PFSK-1 (cell line): ENCODE data around the gene FAM174C.

Experiments used
- FOXP2 ChIP-seq: optimal IDR thresholded peaks from 2 replicates; pipeline ENCODE3; 2011; ENCODE audit warnings: borderline replicate concordance, control low read depth, inconsistent platforms; ENCODE audit not compliant: insufficient read depth; ENCODE audit errors: extremely low read length, extremely low read depth
- POLR2AphosphoS5 ChIP-seq: IDR thresholded peaks from 2 replicates; pipeline ENCODE4 v1.6.1; 2012; ENCODE audit warnings: low read depth, mild to moderate bottlenecking, control low read depth, low read length, moderate library complexity
- SIN3A ChIP-seq: IDR thresholded peaks from 2 replicates; pipeline ENCODE4 v1.6.1; 2012; ENCODE audit warnings: mild to moderate bottlenecking, low read length, moderate library complexity, borderline replicate concordance; ENCODE audit not compliant: insufficient read depth
- TAF1 ChIP-seq: IDR thresholded peaks from 2 replicates; pipeline ENCODE4 v1.6.1; 2012; ENCODE audit warnings: low read length, control low read depth, borderline replicate concordance; ENCODE audit not compliant: insufficient read depth
- TF ChIP-seq, protein P1 (sequence below), 2 experiments: IDR thresholded peaks; 2 replicates each; pipeline versions ENCODE4 v1.6.1 to v1.8.0; 2011 to 2012; ENCODE audit warnings: low read depth in 2 of 2, low read length in 2 of 2, control low read depth in 1 of 2, inconsistent platforms in 1 of 2, mild to moderate bottlenecking in 1 of 2, moderate library complexity in 1 of 2; ENCODE audit not compliant: insufficient read depth in 1 of 2

FAM174C gene

DNA sequence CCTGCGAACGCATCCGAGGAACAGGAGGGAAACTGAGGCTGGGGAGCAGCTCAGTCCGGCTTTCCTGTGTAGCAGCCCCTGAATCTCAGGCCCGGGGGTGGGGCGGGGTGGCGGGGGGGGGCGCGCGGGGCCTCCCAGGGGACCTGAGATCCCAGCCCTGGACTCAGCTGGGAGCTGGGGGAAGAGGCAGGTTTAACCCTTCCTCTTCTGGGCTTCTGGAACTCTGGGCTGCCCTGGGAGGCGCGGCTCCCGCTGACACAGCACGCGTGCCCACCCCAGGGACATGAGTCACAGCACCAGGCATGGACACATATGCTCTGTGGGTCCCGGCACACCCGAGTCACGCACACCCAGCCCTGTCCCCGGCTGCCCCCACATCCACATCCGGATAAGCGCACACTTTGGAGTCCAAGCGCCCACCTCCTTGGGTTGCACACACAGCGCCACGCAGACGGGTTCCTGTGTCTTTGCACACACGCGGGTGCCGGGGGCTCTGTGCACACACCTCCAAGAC is 9.7 kb upstream of the FAM174C start:
- peak; percentile 9 for TF ChIP-seq POLR2AphosphoS5
- no peak for TF ChIP-seq FOXP2

DNA sequence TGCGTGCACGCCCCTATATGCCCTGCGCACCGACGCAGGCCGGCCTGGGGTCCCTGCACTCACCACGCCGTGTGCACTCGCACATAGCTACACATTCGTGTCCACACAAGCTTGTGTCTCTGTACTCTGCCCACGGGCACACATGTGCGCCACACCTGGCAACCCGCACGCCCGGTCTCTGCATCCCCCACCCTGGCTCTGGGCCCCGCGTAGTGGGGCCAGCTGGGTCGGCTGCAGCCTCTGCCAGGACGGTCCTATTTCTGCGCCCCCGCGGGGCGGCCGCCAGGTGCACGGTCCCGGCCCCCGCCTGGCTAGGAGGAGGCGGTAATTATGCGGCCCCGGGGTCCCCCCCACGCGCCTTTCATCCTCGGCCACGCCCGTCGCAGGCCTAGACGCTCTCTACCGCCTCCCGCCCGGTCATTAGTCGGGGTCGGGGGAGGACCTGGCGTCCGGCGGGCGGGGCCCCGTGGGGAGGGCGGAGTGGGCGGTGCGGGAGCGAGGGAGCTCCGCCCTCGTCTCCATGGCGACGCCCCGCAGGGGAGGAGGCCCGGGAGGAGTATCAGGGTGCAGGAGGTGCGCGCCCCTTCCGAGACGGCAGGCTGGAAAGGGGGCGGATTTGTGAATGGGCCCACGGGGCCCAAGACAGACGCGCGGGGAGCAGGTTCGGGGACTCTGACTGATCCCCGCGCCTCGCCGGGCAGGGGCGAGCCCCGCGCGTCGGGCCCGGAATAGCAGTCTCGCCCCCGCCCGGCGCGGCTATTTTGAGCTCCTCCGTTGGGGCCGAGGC is 9.0 kb upstream of the FAM174C start:
- peak; percentile 87; the same call in 1 of the 2 replicates for TF ChIP-seq SIN3A
- TF ChIP-seq, protein P1, sequence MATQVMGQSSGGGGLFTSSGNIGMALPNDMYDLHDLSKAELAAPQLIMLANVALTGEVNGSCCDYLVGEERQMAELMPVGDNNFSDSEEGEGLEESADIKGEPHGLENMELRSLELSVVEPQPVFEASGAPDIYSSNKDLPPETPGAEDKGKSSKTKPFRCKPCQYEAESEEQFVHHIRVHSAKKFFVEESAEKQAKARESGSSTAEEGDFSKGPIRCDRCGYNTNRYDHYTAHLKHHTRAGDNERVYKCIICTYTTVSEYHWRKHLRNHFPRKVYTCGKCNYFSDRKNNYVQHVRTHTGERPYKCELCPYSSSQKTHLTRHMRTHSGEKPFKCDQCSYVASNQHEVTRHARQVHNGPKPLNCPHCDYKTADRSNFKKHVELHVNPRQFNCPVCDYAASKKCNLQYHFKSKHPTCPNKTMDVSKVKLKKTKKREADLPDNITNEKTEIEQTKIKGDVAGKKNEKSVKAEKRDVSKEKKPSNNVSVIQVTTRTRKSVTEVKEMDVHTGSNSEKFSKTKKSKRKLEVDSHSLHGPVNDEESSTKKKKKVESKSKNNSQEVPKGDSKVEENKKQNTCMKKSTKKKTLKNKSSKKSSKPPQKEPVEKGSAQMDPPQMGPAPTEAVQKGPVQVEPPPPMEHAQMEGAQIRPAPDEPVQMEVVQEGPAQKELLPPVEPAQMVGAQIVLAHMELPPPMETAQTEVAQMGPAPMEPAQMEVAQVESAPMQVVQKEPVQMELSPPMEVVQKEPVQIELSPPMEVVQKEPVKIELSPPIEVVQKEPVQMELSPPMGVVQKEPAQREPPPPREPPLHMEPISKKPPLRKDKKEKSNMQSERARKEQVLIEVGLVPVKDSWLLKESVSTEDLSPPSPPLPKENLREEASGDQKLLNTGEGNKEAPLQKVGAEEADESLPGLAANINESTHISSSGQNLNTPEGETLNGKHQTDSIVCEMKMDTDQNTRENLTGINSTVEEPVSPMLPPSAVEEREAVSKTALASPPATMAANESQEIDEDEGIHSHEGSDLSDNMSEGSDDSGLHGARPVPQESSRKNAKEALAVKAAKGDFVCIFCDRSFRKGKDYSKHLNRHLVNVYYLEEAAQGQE (IDR thresholded peaks at IDR 0.05; ENCODE audit: insufficient read depth in 1 of 2, low read depth in 2 of 2, low read length in 2 of 2), result no peak

DNA sequence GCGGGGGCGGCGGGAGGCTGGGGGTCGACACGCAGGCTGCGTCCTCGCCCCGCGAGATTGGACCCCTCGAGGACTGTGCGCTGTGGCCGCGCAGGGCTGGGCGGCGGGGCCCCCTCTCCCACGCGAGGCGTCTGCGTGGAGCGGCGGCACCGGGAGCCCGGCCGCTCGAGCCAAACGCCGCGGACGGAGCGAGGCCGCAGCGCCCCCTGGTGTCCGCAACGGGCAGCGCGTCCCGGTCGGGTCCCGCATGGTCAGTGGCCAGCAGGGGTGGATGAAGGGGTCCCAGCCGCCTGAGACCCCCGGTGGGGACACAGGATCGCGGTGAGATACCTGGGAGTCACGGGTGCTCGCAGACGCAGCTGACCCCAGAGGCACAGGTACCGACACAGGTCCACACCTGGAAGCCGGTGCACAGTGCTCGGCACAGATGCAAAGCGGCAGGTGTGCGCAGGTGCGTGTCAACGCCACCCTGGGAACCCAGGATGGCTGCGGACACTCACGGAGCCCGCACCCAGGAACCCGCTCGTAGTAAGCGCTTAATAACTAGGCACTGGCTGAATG is 8.3 kb upstream of the FAM174C start:
- TF ChIP-seq TAF1 (no peak), SIN3A (peak; percentile 65; the same call in 1 of the 2 replicates)

DNA sequence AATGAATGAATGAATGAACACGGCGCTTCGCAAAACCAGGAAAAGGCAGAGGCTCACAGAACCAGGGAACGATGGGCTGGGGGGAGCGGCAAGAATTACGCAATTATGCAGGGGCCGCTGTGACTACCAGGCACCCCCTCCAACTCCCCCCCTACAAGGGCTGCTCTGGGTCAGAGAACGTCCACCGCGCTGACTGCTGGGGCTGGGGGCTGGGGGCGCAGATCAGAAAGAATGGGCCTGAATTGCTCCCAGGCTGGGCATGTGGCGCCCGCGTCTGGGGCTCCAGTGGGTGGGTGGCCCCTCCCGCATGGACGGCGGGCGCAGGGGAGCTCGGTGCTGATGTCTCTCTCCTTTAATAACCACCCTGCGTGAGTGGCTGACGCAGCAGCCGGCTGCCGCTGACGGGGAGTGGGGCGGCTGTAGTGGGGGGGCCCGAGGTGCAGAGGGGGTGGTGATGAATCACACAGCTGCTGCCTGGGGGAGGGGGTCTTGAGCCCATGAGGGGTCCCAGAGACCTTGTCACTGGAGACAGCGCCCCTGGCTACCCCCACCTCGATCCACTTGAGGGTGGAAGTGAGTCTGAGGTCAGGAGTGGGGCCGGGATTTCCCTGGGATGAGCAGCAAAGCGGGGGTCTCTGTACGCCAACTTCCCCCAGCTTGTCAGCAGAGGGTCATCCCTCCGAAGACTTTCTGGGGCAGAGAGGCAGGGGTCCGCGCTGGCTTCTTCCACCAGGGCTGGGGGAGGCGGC is 7.7 kb upstream of the FAM174C start:
- no peak for TF ChIP-seq TAF1
- TF ChIP-seq SIN3A, result no peak
- no peak for TF ChIP-seq POLR2AphosphoS5
- TF ChIP-seq, protein P1 (IDR thresholded peaks at IDR 0.05; ENCODE audit: insufficient read depth in 1 of 2, low read depth in 2 of 2, low read length in 2 of 2), result no peak
- TF ChIP-seq FOXP2, result no peak

DNA sequence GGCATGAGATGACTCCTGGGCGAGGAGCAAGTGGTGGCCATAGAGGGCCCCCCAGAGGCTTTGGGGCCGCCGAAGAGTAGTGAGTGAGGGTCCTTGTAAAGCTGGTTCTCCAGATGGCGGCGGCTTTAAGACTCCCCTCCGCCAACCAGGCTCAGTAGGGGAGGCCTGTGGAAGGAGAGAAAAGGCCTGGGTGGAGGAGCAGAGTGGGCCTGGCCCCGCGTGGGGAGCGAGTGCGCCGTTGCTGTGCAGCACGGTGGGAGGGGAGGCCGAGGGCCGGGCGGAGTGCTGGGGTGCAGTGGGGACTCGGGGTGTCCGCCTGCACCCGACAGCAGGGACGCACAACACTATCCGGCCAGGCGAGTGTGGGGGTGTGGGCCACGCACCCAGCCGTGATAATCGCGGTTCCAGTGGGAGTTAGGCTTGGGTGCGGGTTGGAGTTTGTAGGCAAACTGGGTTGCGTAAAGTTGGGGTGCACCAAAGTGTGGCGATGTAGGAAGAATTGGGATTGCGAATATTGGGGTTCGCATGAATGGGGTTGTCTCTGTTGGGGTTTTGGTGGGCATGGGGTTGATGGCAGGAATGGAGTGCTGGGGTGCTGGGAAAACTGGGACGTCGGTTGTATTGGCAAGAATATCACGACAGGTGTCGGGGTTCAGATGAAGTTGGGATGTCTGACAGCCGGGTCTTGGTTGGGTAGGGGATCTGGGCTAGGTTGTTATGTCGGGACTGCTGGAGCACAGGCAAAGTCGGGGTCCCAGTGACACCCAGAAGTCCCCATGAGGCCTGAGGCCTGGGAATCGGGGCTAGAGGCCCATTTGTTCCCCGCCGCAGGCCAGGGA is 6.9 kb upstream of the FAM174C start:
- TF ChIP-seq FOXP2, result no peak
- no peak for TF ChIP-seq POLR2AphosphoS5
- TF ChIP-seq TAF1, result no peak
- no peak for TF ChIP-seq SIN3A
- TF ChIP-seq, protein P1 (IDR thresholded peaks at IDR 0.05; ENCODE audit: insufficient read depth in 1 of 2, low read depth in 2 of 2, low read length in 2 of 2), result no peak
